H9 (cell line): ENCODE results near the gene SPINK2. TPM values are rescaled to one million over a fixed set of nuclear protein-coding genes. Genes with fewer than 3 reads are reported as not detected.

Experiments
- DNase-seq: peaks from one replicate; pipeline ENCODE4 v3.0.0-alpha.2; 2017
- H2AFZ ChIP-seq: one replicate; pipeline ENCODE4 v1.6.1; 2013; ENCODE audit warnings: mild to moderate bottlenecking, low read length, control low read depth, moderate library complexity
- H2AK5ac ChIP-seq: 2 replicates; pipeline ENCODE4 v1.6.1; 2013; ENCODE audit warnings: low read length, control low read depth, mixed read lengths; ENCODE audit not compliant: insufficient read length
- H2BK120ac ChIP-seq: one replicate; pipeline ENCODE4 v1.6.1; 2013; ENCODE audit warnings: low read depth, mild to moderate bottlenecking, low read length, control low read depth, inconsistent platforms; ENCODE audit not compliant: poor library complexity, severe bottlenecking
- H2BK12ac ChIP-seq: 2 replicates; pipeline ENCODE4 v1.6.1; 2013; ENCODE audit warnings: low read length, control low read depth, mixed read lengths, low read depth; ENCODE audit not compliant: insufficient read length
- H2BK15ac ChIP-seq: 2 replicates; pipeline ENCODE4 v1.6.1; 2013; ENCODE audit warnings: low read depth, low read length, control low read depth
- H2BK20ac ChIP-seq: one replicate; pipeline ENCODE4 v1.6.1; 2013; ENCODE audit warnings: low read depth, mild to moderate bottlenecking, low read length, control low read depth, inconsistent platforms; ENCODE audit not compliant: poor library complexity, severe bottlenecking
- H2BK5ac ChIP-seq: 2 replicates; pipeline ENCODE4 v1.6.1; 2013; ENCODE audit warnings: low read length, control low read depth, mixed read lengths; ENCODE audit not compliant: insufficient read length
- H3K14ac ChIP-seq: 2 replicates; pipeline ENCODE4 v1.6.1; 2013; ENCODE audit warnings: low read length, control low read depth; ENCODE audit not compliant: insufficient read depth
- H3K18ac ChIP-seq: 2 replicates; pipeline ENCODE4 v1.6.1; 2013; ENCODE audit warnings: low read depth, mild to moderate bottlenecking, mixed read lengths, low read length, control low read depth; ENCODE audit not compliant: insufficient read length
- H3K23ac ChIP-seq: 2 replicates; pipeline ENCODE4 v1.6.1; 2013; ENCODE audit warnings: low read length, control low read depth, mixed read lengths, low read depth; ENCODE audit not compliant: insufficient read length
- H3K23me2 ChIP-seq: 2 replicates; pipeline ENCODE4 v1.6.1; 2013; ENCODE audit warnings: low read depth, mild to moderate bottlenecking, mixed read lengths, low read length, control low read depth; ENCODE audit not compliant: insufficient read length, poor library complexity, severe bottlenecking
- H3K27ac ChIP-seq: 2 replicates; pipeline ENCODE4 v1.5.1; 2013; ENCODE audit warnings: low read length, control low read depth, mixed read lengths, low read depth; ENCODE audit not compliant: insufficient read length
- H3K27me3 ChIP-seq: 2 replicates; pipeline ENCODE4 v1.6.1; 2013; ENCODE audit warnings: low read length, control low read depth, inconsistent platforms; ENCODE audit not compliant: insufficient read depth
- H3K4ac ChIP-seq: 2 replicates; pipeline ENCODE4 v1.6.1; 2013; ENCODE audit warnings: low read depth, mild to moderate bottlenecking, control low read depth, inconsistent platforms, low read length, moderate library complexity
- H3K4me1 ChIP-seq: 2 replicates; pipeline ENCODE4 v1.6.1; 2013; ENCODE audit warnings: low read length, control low read depth, inconsistent platforms; ENCODE audit not compliant: insufficient read depth
- H3K4me2 ChIP-seq: 2 replicates; pipeline ENCODE4 v1.6.1; 2013; ENCODE audit warnings: low read length, control low read depth, mixed read lengths; ENCODE audit not compliant: insufficient read length, insufficient read depth
- H3K56ac ChIP-seq: 2 replicates; pipeline ENCODE4 v1.6.1; 2013; ENCODE audit warnings: low read depth, mild to moderate bottlenecking, mixed read lengths, low read length, control low read depth; ENCODE audit not compliant: insufficient read length
- H3K79me1 ChIP-seq: 2 replicates; pipeline ENCODE4 v1.6.1; 2013; ENCODE audit warnings: low read depth, mild to moderate bottlenecking, moderate library complexity, low read length, control low read depth, inconsistent platforms; ENCODE audit not compliant: insufficient read depth, poor library complexity, severe bottlenecking
- H3K79me2 ChIP-seq: 2 replicates; pipeline ENCODE4 v1.6.1; 2013; ENCODE audit warnings: low read length, control low read depth, inconsistent platforms; ENCODE audit not compliant: insufficient read depth
- H3K9ac ChIP-seq: 2 replicates; pipeline ENCODE4 v1.6.1; 2013; ENCODE audit warnings: low read length, control low read depth, mixed read lengths; ENCODE audit not compliant: insufficient read length; ENCODE audit errors: extremely low read depth
- H3K9me3 ChIP-seq: one replicate; pipeline ENCODE4 v1.6.1; 2013; ENCODE audit warnings: low read depth, low read length, inconsistent platforms; ENCODE audit not compliant: control insufficient read depth
- H3T11ph ChIP-seq: one replicate; pipeline ENCODE4 v1.6.1; 2013; ENCODE audit warnings: mild to moderate bottlenecking, low read length, control low read depth, inconsistent platforms
- H4K20me1 ChIP-seq: one replicate; pipeline ENCODE4 v1.6.1; 2013; ENCODE audit not compliant: control insufficient read depth, insufficient read length, insufficient read depth
- H4K5ac ChIP-seq: 2 replicates; pipeline ENCODE4 v1.6.1; 2013; ENCODE audit warnings: low read depth, mild to moderate bottlenecking, mixed read lengths, low read length, control low read depth; ENCODE audit not compliant: insufficient read length
- H4K8ac ChIP-seq: replicated peaks from 2 replicates; pipeline ENCODE4 v1.6.1; 2013; ENCODE audit warnings: low read length, control low read depth, mixed read lengths, low read depth; ENCODE audit not compliant: insufficient read length
- H4K91ac ChIP-seq: 2 replicates; pipeline ENCODE4 v1.6.1; 2013; ENCODE audit warnings: low read depth, mild to moderate bottlenecking, moderate library complexity, mixed read lengths, low read length, control low read depth; ENCODE audit not compliant: insufficient read length
- H3K27ac Mint-ChIP-seq, 3 experiments: 2 replicates in 2 of 3; 3 replicates in 1 of 3; pipeline ENCODE4 v1.8.0; 2020 to 2021; ENCODE audit warnings: mixed read lengths in 3 of 3, mild to moderate bottlenecking in 1 of 3, moderate library complexity in 1 of 3
- H3K27me3 Mint-ChIP-seq: 2 replicates; pipeline ENCODE4 v1.8.0; 2021; ENCODE audit warnings: low read depth, mild to moderate bottlenecking, moderate library complexity, mixed read lengths
- H3K36me3 Mint-ChIP-seq, 3 experiments: 2 replicates in 2 of 3; 3 replicates in 1 of 3; pipeline ENCODE4 v1.8.0; 2020 to 2021; ENCODE audit warnings: low read depth in 3 of 3, mixed read lengths in 3 of 3; ENCODE audit not compliant: insufficient read depth in 1 of 3
- H3K4me1 Mint-ChIP-seq, 2 experiments: 2 replicates each; pipeline ENCODE4 v1.8.0; 2020; ENCODE audit warnings: mixed read lengths in 2 of 2
- H3K4me3 Mint-ChIP-seq, 2 experiments: 2 replicates in 1 of 2; 3 replicates in 1 of 2; pipeline ENCODE4 v1.8.0; 2020 to 2021; ENCODE audit warnings: mild to moderate bottlenecking in 2 of 2, mixed read lengths in 2 of 2, moderate library complexity in 1 of 2
- H3K9me3 Mint-ChIP-seq, 2 experiments: 2 replicates in 1 of 2; 3 replicates in 1 of 2; pipeline ENCODE4 v1.8.0; 2020; ENCODE audit warnings: mild to moderate bottlenecking in 2 of 2, mixed read lengths in 2 of 2, moderate library complexity in 1 of 2
- CTCF ChIP-seq: fragments of 200-600 bp; sonication (generic); conservative IDR thresholded peaks from 3 replicates; pipeline ENCODE4 v1.8.0; 2021; ENCODE audit warnings: antibody characterized with exemption, mild to moderate bottlenecking
- WGBS: extraction: QIAGEN DNeasy Blood & Tissue Kit; methylation state at CpG from one replicate; pipeline ENCODE4 v1.1.7; 2013; ENCODE audit warnings: missing lambda C conversion rate, low lambda C conversion rate, mixed read lengths; ENCODE audit not compliant: insufficient read length; ENCODE audit errors: extremely low coverage; 5-methylcytosine and 5-hydroxymethylcytosine counted together
- total RNA-seq: library from RNA; stranded (reverse); gene quantifications from 2 replicates; pipeline ENCODE4 v1.2.1, GENCODE V29; 2021

SPINK2 gene
- total RNA-seq, 1 experiment from 2014 or later, result 0.44 TPM

- no peak overlapping the region for H4K5ac ChIP-seq
- no peaks in the 10 kb centered on the region for H3K79me1 ChIP-seq
- no peaks in the 10 kb centered on the region for H3K9me3 ChIP-seq
- no peak overlapping the region for H3T11ph ChIP-seq
- H3K4me3 Mint-ChIP-seq, result no peak overlapping the region
- no peak overlapping the region for H3K27ac ChIP-seq
- H2BK120ac ChIP-seq, result no peak overlapping the region
- WGBS, result no CpG with 5 or more reads among the region's 7 CpGs
- no peak overlapping the region for H3K14ac ChIP-seq
- H3K23me2 ChIP-seq, result no peaks in the 10 kb centered on the region
- H3K9ac ChIP-seq, result no peak overlapping the region
- no peak overlapping the region for H2BK20ac ChIP-seq
- no peaks in the 10 kb centered on the region for H4K20me1 ChIP-seq
- peaks cover 9% of the 10 kb centered on the region for H3K27me3 Mint-ChIP-seq
- H2AFZ ChIP-seq, result no peak overlapping the region
- H3K9me3 Mint-ChIP-seq, result peaks cover 0 to 3% of the 10 kb centered on the region in 2 experiments; a peak in 2 of 5 replicates
- no peaks in the 10 kb centered on the region for H3K27me3 ChIP-seq
- no peak for TF ChIP-seq CTCF
- no peak overlapping the region for H2BK15ac ChIP-seq
- H3K4ac ChIP-seq, result no peak overlapping the region
- no peaks in the 10 kb centered on the region for H3K4me1 ChIP-seq
- no peak overlapping the region for H3K23ac ChIP-seq
- peaks cover 7% of the 10 kb centered on the region in 2 experiments for H3K4me1 Mint-ChIP-seq
- H4K91ac ChIP-seq, result no peak overlapping the region
- no peak overlapping the region for H2BK5ac ChIP-seq
- H2AK5ac ChIP-seq, result no peak overlapping the region
- H3K56ac ChIP-seq, result no peak overlapping the region
- H3K18ac ChIP-seq, result no peak overlapping the region
- H3K27ac Mint-ChIP-seq, result no peak overlapping the region
- no peaks in the 10 kb centered on the region for H3K79me2 ChIP-seq
- DNase-seq, result no peak
- no peak overlapping the region for H3K4me2 ChIP-seq
- H2BK12ac ChIP-seq, result no peak overlapping the region
- H4K8ac ChIP-seq, result no peak overlapping the region
- H3K36me3 Mint-ChIP-seq, result no peaks in the 10 kb centered on the region
Observed at GRCh38 chr4:56863441-56864139, 42.1 kb upstream of the SPINK2 start.
